ENCODE results near the gene KRT3. TPM values are rescaled to one million over a fixed set of nuclear protein-coding genes. Genes with fewer than 3 reads are reported as not detected.

The KRT3 gene
- total RNA-seq, 1 experiment from 2014 or later, result not detected

- Histone ChIP-seq H3K9me2 (ENCODE audit: insufficient read depth) (no peaks in the 10 kb centered on the region), H3K4me3 (replicated peaks in 1 of 2; ENCODE audit: low read depth in 1 of 2, low read length in 2 of 2) (no peak overlapping the region), H3K4me2 (ENCODE audit: low read length) (no peak overlapping the region), H2AFZ (ENCODE audit: low read depth, low read length, poor library complexity, severe bottlenecking) (no peak overlapping the region), H4K20me1 (ENCODE audit: insufficient read depth) (no peaks in the 10 kb centered on the region), H3K9ac (ENCODE audit: low read length) (no peak overlapping the region), H3K27me3 (ENCODE audit: insufficient read depth, low read length) (0 out of 2 replicates have a peak, but pooled peaks cover under 1% of the 10 kb centered on the region), H3K9me3 (ENCODE audit: control insufficient read depth in 1 of 2, insufficient read depth in 1 of 2, low read depth in 1 of 2, low read length in 2 of 2) (no peaks in the 10 kb centered on the region), H3K79me2 (ENCODE audit: insufficient read depth, low read length) (no peaks in the 10 kb centered on the region), H3K27ac (ENCODE audit: low read depth, low read length) (no peak overlapping the region), H3K36me3 (ENCODE audit: control insufficient read depth in 1 of 2, insufficient read depth in 2 of 2, low read length in 2 of 2) (no peaks in the 10 kb centered on the region), H3K4me1 (ENCODE audit: control insufficient read depth in 1 of 2, insufficient read depth in 2 of 2, low read length in 2 of 2) (peaks cover 0 to 18% of the 10 kb centered on the region in 2 experiments; a peak in 2 of 4 replicates)
- intact Hi-C loops (cut with micrococcal nuclease), result no loop called here
- ATAC-seq (no peak), DNase-seq (ENCODE audit: low read depth, low spot score) (no peak)
- BruUV-seq (replicated peaks), result no TSS peak
- no peak for TF ChIP-seq ZNF274 (IDR thresholded peaks at IDR 0.05; ENCODE audit: low read depth, low read length)
- POLR2A ChIA-PET, result no interaction called here
- CTCF ChIA-PET, result no interaction called here
- RAD21 ChIA-PET (ENCODE audit: low non-redundant PET in 1 of 2, low total read pairs in 2 of 2, uncharacterized antibody in 2 of 2, unreplicated experiment in 2 of 2), result no interaction called here
Observed at GRCh38 chr12:52834727-52835001, 38.7 kb upstream of the KRT3 start.

GRCh38 chr12:52833922-52834726 is 38.2 kb upstream of the KRT3 start, which contains the start of gene KRT79:
Gene KRT79 (minus strand): TSS chr12:52834311. CDS start chr12:52834260, 51 bp downstream.
- H3K4me3 ChIP-seq (replicated peaks in 1 of 2; ENCODE audit: low read depth in 1 of 2, low read length in 2 of 2), result no peak within 1 kb of the TSS
- no peak within 1 kb of the TSS for H3K9ac ChIP-seq (ENCODE audit: low read length)
- H3K27ac ChIP-seq (ENCODE audit: low read depth, low read length), result no peak within 1 kb of the TSS
- RAD21 ChIA-PET (ENCODE audit: low non-redundant PET in 1 of 2, low total read pairs in 2 of 2, uncharacterized antibody in 2 of 2, unreplicated experiment in 2 of 2), result no interaction called here
- peaks cover 0 to 18% of the 10 kb centered on the region in 2 experiments; a peak in 2 of 4 replicates for H3K4me1 ChIP-seq (ENCODE audit: control insufficient read depth in 1 of 2, insufficient read depth in 2 of 2, low read length in 2 of 2)
- BruUV-seq (replicated peaks), result no TSS peak
- no peaks in the 10 kb centered on the region for H3K27me3 ChIP-seq (ENCODE audit: insufficient read depth, low read length)
- DNase-seq (ENCODE audit: low read depth, low spot score) (no peak), ATAC-seq (no peak)
- H3K4me2 ChIP-seq (ENCODE audit: low read length), result no peak within 1 kb of the TSS
- POLR2A ChIA-PET, result no interaction called here
- H3K79me2 ChIP-seq (ENCODE audit: insufficient read depth, low read length), result no peaks in the 10 kb centered on the region
- CTCF ChIA-PET, result no interaction called here
- H2AFZ ChIP-seq (ENCODE audit: low read depth, low read length, poor library complexity, severe bottlenecking), result no peak within 1 kb of the TSS
- intact Hi-C loops (cut with micrococcal nuclease), result no loop called here
- no peaks in the 10 kb centered on the region for H3K36me3 ChIP-seq (ENCODE audit: control insufficient read depth in 1 of 2, insufficient read depth in 2 of 2, low read length in 2 of 2)
- no peaks in the 10 kb centered on the region for H3K9me3 ChIP-seq (ENCODE audit: control insufficient read depth in 1 of 2, insufficient read depth in 1 of 2, low read depth in 1 of 2, low read length in 2 of 2)
- H4K20me1 ChIP-seq (ENCODE audit: insufficient read depth), result no peaks in the 10 kb centered on the region
- no peaks in the 10 kb centered on the region for H3K9me2 ChIP-seq (ENCODE audit: insufficient read depth)
- TF ChIP-seq POLR2AphosphoS5 (IDR thresholded peaks at IDR 0.05; ENCODE audit: low read depth, low read length) (no peak), RAD21 (IDR thresholded peaks at IDR 0.05; ENCODE audit: low read depth) (no peak), SRF (IDR thresholded peaks at IDR 0.05; ENCODE audit: low read depth) (no peak), ZBTB33 (IDR thresholded peaks at IDR 0.05; ENCODE audit: extremely low read depth, insufficient replicate concordance, low read length) (no peak), SIN3A (IDR thresholded peaks at IDR 0.05; ENCODE audit: low read depth) (no peak), ATF3 (IDR thresholded peaks at IDR 0.05) (no peak), YY1 (IDR thresholded peaks at IDR 0.05; ENCODE audit: extremely low read depth, insufficient replicate concordance, low read depth, low read length) (no peak), EGR1 (IDR thresholded peaks at IDR 0.05; ENCODE audit: low read depth) (no peak), CEBPB (IDR thresholded peaks at IDR 0.05; ENCODE audit: low read depth) (no peak), ELF1 (IDR thresholded peaks at IDR 0.05; ENCODE audit: borderline replicate concordance, low read depth) (no peak), ZFX (IDR thresholded peaks at IDR 0.05) (no peak), CBX3 (IDR thresholded peaks at IDR 0.05; ENCODE audit: low read depth) (no peak), MAX (IDR thresholded peaks at IDR 0.05) (no peak), REST (IDR thresholded peaks at IDR 0.05; ENCODE audit: low read depth) (no peak), JUND (IDR thresholded peaks at IDR 0.05) (no peak)

All from HCT116 (cell line).